K562 (cell line): ENCODE results near the gene TBC1D2.

Experiments used
- CTCF ChIP-seq, 3 experiments: IDR thresholded peaks in 2 of 3; conservative IDR thresholded peaks in 1 of 3; 2 replicates each; pipeline ENCODE4 v1.5.1; 2011 to 2012; ENCODE audit warnings: low read length in 3 of 3, mild to moderate bottlenecking in 3 of 3, control low read depth in 2 of 3, improper control_type of control experiment in 1 of 3, inconsistent platforms in 1 of 3, low read depth in 1 of 3, mixed read lengths in 1 of 3, moderate library complexity in 1 of 3; ENCODE audit not compliant: insufficient read depth in 2 of 3
- EP300 ChIP-seq: IDR thresholded peaks from 2 replicates; pipeline ENCODE4 v1.6.1; 2012; ENCODE audit warnings: low read length, improper control_type of control experiment
- FOXA3 ChIP-seq, 2 experiments: fragments of 450-650 bp in 1 of 2; sonication (generic) in 1 of 2; formaldehyde crosslinking; IDR thresholded peaks in 1 of 2; conservative IDR thresholded peaks in 1 of 2; 2 replicates each; pipeline versions ENCODE4 v1.4.0 to v1.8.0; 2020 to 2022; ENCODE audit warnings: mild to moderate bottlenecking in 2 of 2, missing genetic modification reagents in 1 of 2
- FOXJ3 ChIP-seq: sonication (generic); formaldehyde crosslinking; IDR thresholded peaks from 2 replicates; pipeline ENCODE4 v1.4.0; 2020; ENCODE audit warnings: mild to moderate bottlenecking, missing genetic modification reagents
- HNRNPL ChIP-seq: fragments of 200-400 bp; formaldehyde crosslinking; IDR thresholded peaks from 2 replicates; pipeline ENCODE4 v1.6.1; 2017; ENCODE audit warnings: low read depth, mild to moderate bottlenecking, low read length
- MNT ChIP-seq, 2 experiments: fragments of 450-650 bp; conservative IDR thresholded peaks; 2 replicates each; pipeline ENCODE4 v1.6.1; 2017; ENCODE audit warnings: mild to moderate bottlenecking in 2 of 2, moderate library complexity in 2 of 2
- NFRKB ChIP-seq: fragments of 450-650 bp; IDR thresholded peaks from 2 replicates; pipeline ENCODE4 v1.6.1; 2016; ENCODE audit warnings: low read depth
- PHF8 ChIP-seq: fragments of 200-600 bp; sonication (generic); IDR thresholded peaks from 2 replicates; pipeline ENCODE4 v1.6.1; 2012; ENCODE audit warnings: mixed run types, mild to moderate bottlenecking, inconsistent platforms, low read length, moderate library complexity, borderline replicate concordance
- POLR2AphosphoS5 ChIP-seq: IDR thresholded peaks from 2 replicates; pipeline ENCODE4 v1.6.1; 2011; ENCODE audit warnings: mild to moderate bottlenecking, low read depth, low read length, moderate library complexity; ENCODE audit not compliant: control insufficient read depth, insufficient read depth
- REST ChIP-seq, 2 experiments: fragments of 450-650 bp; formaldehyde crosslinking in 1 of 2; IDR thresholded peaks; 2 replicates each; pipeline versions ENCODE4 v1.4.0 to v1.6.1; 2014 to 2020; ENCODE audit warnings: mild to moderate bottlenecking in 2 of 2, borderline replicate concordance in 1 of 2, low read depth in 1 of 2
- SP1 ChIP-seq: sonication (generic); formaldehyde crosslinking; IDR thresholded peaks from 2 replicates; pipeline ENCODE4 v1.8.1; 2022; ENCODE audit warnings: mild to moderate bottlenecking, missing genetic modification reagents
- XRCC5 ChIP-seq: fragments of 200-400 bp; formaldehyde crosslinking; IDR thresholded peaks from 2 replicates; pipeline ENCODE4 v1.6.1; 2017; ENCODE audit warnings: low read depth, mild to moderate bottlenecking, low read length
- ZNF23 ChIP-seq: fragments of 250-450 bp; sonication (Bioruptor Pico); IDR thresholded peaks from 2 replicates; pipeline ENCODE4 v1.4.0; 2020; ENCODE audit warnings: mild to moderate bottlenecking
- ZNF695 ChIP-seq: fragments of 450-650 bp; formaldehyde crosslinking; IDR thresholded peaks from 2 replicates; pipeline ENCODE4 v1.4.0; 2020; ENCODE audit warnings: mild to moderate bottlenecking, moderate library complexity

- TF ChIP-seq ZNF695, result no peak
- no peak for TF ChIP-seq FOXA3 (CRISPR knock-in tag; conservative IDR thresholded peaks at IDR 0.05 in 1 of 2, IDR thresholded peaks at IDR 0.05 in 1 of 2)
- TF ChIP-seq HNRNPL, result no peak
- TF ChIP-seq EP300, result no peak
- TF ChIP-seq CTCF (IDR thresholded peaks at IDR 0.05 in 2 of 3, conservative IDR thresholded peaks at IDR 0.05 in 1 of 3; ENCODE audit: insufficient read depth in 2 of 3, low read depth in 1 of 3, low read length in 3 of 3), result no peak
- TF ChIP-seq XRCC5, result no peak
- TF ChIP-seq SP1 (CRISPR knock-in tag), result no peak
- TF ChIP-seq MNT (conservative IDR thresholded peaks at IDR 0.05), result no peak
- TF ChIP-seq NFRKB, result no peak
- no peak for TF ChIP-seq POLR2AphosphoS5
- TF ChIP-seq REST (IDR thresholded peaks at IDR 0.05; ENCODE audit: borderline replicate concordance), result no peak
- TF ChIP-seq REST (CRISPR knock-in tag; IDR thresholded peaks at IDR 0.05; ENCODE audit: low read depth), result no peak
- TF ChIP-seq FOXJ3 (CRISPR knock-in tag), result no peak
- no peak for TF ChIP-seq ZNF23
- no peak for TF ChIP-seq PHF8
Observed at GRCh38 chr9:98247831-98248657, 7.4 kb downstream of the TBC1D2 start.
